ENCODE results near the gene GNB1. TPM values are rescaled to one million over a fixed set of nuclear protein-coding genes. Genes with fewer than 3 reads are reported as not detected.
A peak's percentile ranks its signal among the peaks of the same experiment; 100 is the strongest.

The GNB1 gene
- total RNA-seq, 1 experiment from 2014 or later: 400 TPM

DNA sequence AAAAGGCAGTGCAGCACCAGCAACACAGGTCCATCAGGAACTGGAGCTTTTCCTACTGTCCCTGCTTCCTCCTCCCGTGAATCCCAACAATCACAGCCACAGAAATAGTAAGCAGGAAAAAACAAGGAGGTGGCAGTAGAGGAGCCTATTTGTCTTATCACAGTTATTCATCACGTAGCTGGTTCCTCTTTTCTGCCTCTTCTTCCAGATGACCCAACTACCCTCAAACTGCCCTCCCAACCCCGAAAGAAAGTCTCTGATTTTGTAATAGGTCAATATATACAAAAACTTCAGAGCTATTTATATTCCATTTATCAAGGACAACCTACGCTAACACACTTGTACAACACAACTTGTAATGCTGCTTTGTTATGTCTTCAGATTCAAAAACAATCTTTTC lies 21.4 kb downstream of the GNB1 start:
- no peak overlapping the region for H3K23ac ChIP-seq (ENCODE audit: insufficient read length, low read depth, low read length)
- no peaks in the 10 kb centered on the region for H3K4me1 ChIP-seq (ENCODE audit: insufficient read depth, low read length)
- Mint-ChIP-seq H3K4me3 (no peak overlapping the region), H3K9me3 (no peaks in the 10 kb centered on the region), H3K27me3 (ENCODE audit: low read depth) (no peaks in the 10 kb centered on the region), H3K4me1 (peaks cover 17 to 27% of the 10 kb centered on the region in 2 experiments), H3K36me3 (ENCODE audit: insufficient read depth in 1 of 3, low read depth in 3 of 3) (peaks cover 31 to 50% (median 44%) of the 10 kb centered on the region in 3 experiments), H3K27ac (peak overlapping the region in 2 of 3 experiments; percentile 71; a peak in 2 of 7 replicates)
- H2BK12ac ChIP-seq (ENCODE audit: insufficient read length, low read depth, low read length): no peak overlapping the region
- H3K56ac ChIP-seq (ENCODE audit: insufficient read length, low read depth, low read length): no peak overlapping the region
- no peaks in the 10 kb centered on the region for H4K20me1 ChIP-seq (ENCODE audit: control insufficient read depth, insufficient read depth, insufficient read length)
- TF ChIP-seq, protein P1, sequence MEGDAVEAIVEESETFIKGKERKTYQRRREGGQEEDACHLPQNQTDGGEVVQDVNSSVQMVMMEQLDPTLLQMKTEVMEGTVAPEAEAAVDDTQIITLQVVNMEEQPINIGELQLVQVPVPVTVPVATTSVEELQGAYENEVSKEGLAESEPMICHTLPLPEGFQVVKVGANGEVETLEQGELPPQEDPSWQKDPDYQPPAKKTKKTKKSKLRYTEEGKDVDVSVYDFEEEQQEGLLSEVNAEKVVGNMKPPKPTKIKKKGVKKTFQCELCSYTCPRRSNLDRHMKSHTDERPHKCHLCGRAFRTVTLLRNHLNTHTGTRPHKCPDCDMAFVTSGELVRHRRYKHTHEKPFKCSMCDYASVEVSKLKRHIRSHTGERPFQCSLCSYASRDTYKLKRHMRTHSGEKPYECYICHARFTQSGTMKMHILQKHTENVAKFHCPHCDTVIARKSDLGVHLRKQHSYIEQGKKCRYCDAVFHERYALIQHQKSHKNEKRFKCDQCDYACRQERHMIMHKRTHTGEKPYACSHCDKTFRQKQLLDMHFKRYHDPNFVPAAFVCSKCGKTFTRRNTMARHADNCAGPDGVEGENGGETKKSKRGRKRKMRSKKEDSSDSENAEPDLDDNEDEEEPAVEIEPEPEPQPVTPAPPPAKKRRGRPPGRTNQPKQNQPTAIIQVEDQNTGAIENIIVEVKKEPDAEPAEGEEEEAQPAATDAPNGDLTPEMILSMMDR (conservative IDR thresholded peaks at IDR 0.05): no peak
- H2BK20ac ChIP-seq (ENCODE audit: low read depth, low read length, poor library complexity, severe bottlenecking): no peak overlapping the region
- H4K5ac ChIP-seq (ENCODE audit: insufficient read length, low read depth, low read length): no peak overlapping the region
- no peak overlapping the region for H2AK5ac ChIP-seq (ENCODE audit: insufficient read length, low read length)
- H3K23me2 ChIP-seq (ENCODE audit: insufficient read length, low read depth, low read length, poor library complexity, severe bottlenecking): no peaks in the 10 kb centered on the region
- H3K9ac ChIP-seq (ENCODE audit: extremely low read depth, insufficient read length, low read length): no peak overlapping the region
- no peak overlapping the region for H2BK120ac ChIP-seq (ENCODE audit: low read depth, low read length, poor library complexity, severe bottlenecking)
- no peaks in the 10 kb centered on the region for H3K9me3 ChIP-seq (ENCODE audit: control insufficient read depth, low read depth, low read length)
- WGBS (ENCODE audit: extremely low coverage, insufficient read length, low lambda C conversion rate): no CpG with 5 or more reads among the region's 4 CpGs
- H4K8ac ChIP-seq (replicated peaks; ENCODE audit: insufficient read length, low read depth, low read length): no peak overlapping the region
- DNase-seq: no peak
- no peak overlapping the region for H2AFZ ChIP-seq (ENCODE audit: low read length)
- H3T11ph ChIP-seq (ENCODE audit: low read length): no peak overlapping the region
- H3K79me1 ChIP-seq (ENCODE audit: insufficient read depth, low read depth, low read length, poor library complexity, severe bottlenecking): peaks cover 8% of the 10 kb centered on the region
- no peak overlapping the region for H3K4ac ChIP-seq (ENCODE audit: low read depth, low read length)
- H2BK5ac ChIP-seq (ENCODE audit: insufficient read length, low read length): no peak overlapping the region
- peaks cover 73% of the 10 kb centered on the region for H3K79me2 ChIP-seq (ENCODE audit: insufficient read depth, low read length)
- no peak overlapping the region for H3K14ac ChIP-seq (ENCODE audit: insufficient read depth, low read length)
- no peak overlapping the region for H2BK15ac ChIP-seq (ENCODE audit: low read depth, low read length)
- H3K27ac ChIP-seq (ENCODE audit: insufficient read length, low read depth, low read length): no peak overlapping the region
- H3K18ac ChIP-seq (ENCODE audit: insufficient read length, low read depth, low read length): no peak overlapping the region
- no peaks in the 10 kb centered on the region for H3K27me3 ChIP-seq (ENCODE audit: insufficient read depth, low read length)
- H3K4me2 ChIP-seq (ENCODE audit: insufficient read depth, insufficient read length, low read length): no peak overlapping the region
- no peak overlapping the region for H4K91ac ChIP-seq (ENCODE audit: insufficient read length, low read depth, low read length)

Data from H9 (cell line).